A549 (cell line): ENCODE data around the gene NINL.

ENCODE experiments used
- BCL3 ChIP-seq: fragments of >200 bp; sonication (Bioruptor Twin); formaldehyde crosslinking; IDR thresholded peaks from 3 replicates; pipeline ENCODE4 v1.6.1; 2016
- CHD2 ChIP-seq: fragments of 150-350 bp; IDR thresholded peaks from 2 replicates; pipeline ENCODE4 v1.6.1; 2014; ENCODE audit warnings: low read length; ENCODE audit not compliant: partially characterized antibody
- CTCF ChIP-seq: fragments of >200 bp; sonication (Bioruptor Twin); formaldehyde crosslinking; IDR thresholded peaks from 3 replicates; pipeline ENCODE4 v1.5.1; 2016
- EP300 ChIP-seq, 2 experiments: fragments of >200 bp; sonication (Bioruptor Twin); formaldehyde crosslinking; IDR thresholded peaks; 2 replicates in 1 of 2; 3 replicates in 1 of 2; pipeline ENCODE4 v1.6.1; 2016 to 2017
- FOSL2 ChIP-seq, 2 experiments: fragments of 450-650 bp in 1 of 2; fragments of >200 bp in 1 of 2; sonication (Bioruptor Twin) in 1 of 2; formaldehyde crosslinking; IDR thresholded peaks; 2 replicates each; pipeline versions ENCODE4 v1.5.0 to v1.6.1; 2016 to 2020; ENCODE audit warnings: mild to moderate bottlenecking in 1 of 2, moderate library complexity in 1 of 2
- JUN ChIP-seq, 2 experiments: fragments of >200 bp; sonication (Bioruptor Twin); formaldehyde crosslinking; IDR thresholded peaks; 2 replicates in 1 of 2; 3 replicates in 1 of 2; pipeline ENCODE4 v1.6.1; 2016 to 2017
- RAD21 ChIP-seq, 2 experiments: fragments of >200 bp in 1 of 2; sonication (Bioruptor Twin) in 1 of 2; formaldehyde crosslinking in 1 of 2; IDR thresholded peaks in 1 of 2; conservative IDR thresholded peaks in 1 of 2; 2 replicates in 1 of 2; 3 replicates in 1 of 2; pipeline ENCODE4 v1.6.1; 2012 to 2018; ENCODE audit warnings: inconsistent platforms in 1 of 2

- no peak for TF ChIP-seq CTCF
- TF ChIP-seq EP300 (IDR thresholded peaks at IDR 0.05) = no peak
- no peak for TF ChIP-seq CHD2
- no peak for TF ChIP-seq RAD21 (conservative IDR thresholded peaks at IDR 0.05 in 1 of 2, IDR thresholded peaks at IDR 0.05 in 1 of 2)
- no peak for TF ChIP-seq FOSL2 (IDR thresholded peaks at IDR 0.05)
- no peak for TF ChIP-seq FOSL2 (CRISPR knock-in tag; IDR thresholded peaks at IDR 0.05)
- no peak for TF ChIP-seq BCL3
- no peak for TF ChIP-seq JUN (IDR thresholded peaks at IDR 0.05)
Measured at GRCh38 chr20:25453035-25453810, 132.1 kb downstream of the NINL start.
